Astrocyte (in vitro differentiated cells and primary cell): Measurements from ENCODE around the gene BEST2. TPM values are rescaled to one million over a fixed set of nuclear protein-coding genes. Genes with fewer than 3 reads are reported as not detected.

Source experiments
- DNase-seq: peaks from one replicate; pipeline ENCODE4 v3.0.0-alpha.2; 2010; ENCODE audit warnings: low read depth
- FAIRE-seq: peaks from 2 replicates; lab custom pipeline; 2011; peaks lifted over from hg19 to GRCh38; lab: Jason Lieb, UNC
- H2AFZ ChIP-seq: 2 replicates; pipeline ENCODE4 v1.6.0; 2012; ENCODE audit warnings: low read depth, low read length, inconsistent platforms
- H3K27ac ChIP-seq: 2 replicates; pipeline ENCODE4 v1.5.1; 2011; ENCODE audit warnings: low read depth, low read length, inconsistent platforms
- H3K27me3 ChIP-seq: 2 replicates; pipeline ENCODE4 v1.6.0; 2011; ENCODE audit warnings: low read length, inconsistent platforms; ENCODE audit not compliant: insufficient read depth
- H3K36me3 ChIP-seq: 2 replicates; pipeline ENCODE4 v1.5.1; 2011; ENCODE audit warnings: low read length, inconsistent platforms; ENCODE audit not compliant: insufficient read depth
- H3K4me1 ChIP-seq: 2 replicates; pipeline ENCODE4 v1.5.1; 2011; ENCODE audit warnings: low read length, inconsistent platforms; ENCODE audit not compliant: insufficient read depth
- H3K4me2 ChIP-seq: 2 replicates; pipeline ENCODE4 v1.6.0; 2012; ENCODE audit warnings: low read length, inconsistent platforms
- H3K4me3 ChIP-seq: 2 replicates; pipeline ENCODE4 v1.5.1; 2011; ENCODE audit warnings: low read depth, mild to moderate bottlenecking, low read length, inconsistent platforms; ENCODE audit not compliant: insufficient read depth
- H3K79me2 ChIP-seq: 2 replicates; pipeline ENCODE4 v1.6.0; 2012; ENCODE audit warnings: mild to moderate bottlenecking, low read length, inconsistent platforms; ENCODE audit not compliant: insufficient read depth
- H3K9ac ChIP-seq: 2 replicates; pipeline ENCODE4 v1.6.0; 2012; ENCODE audit warnings: mild to moderate bottlenecking, low read length, inconsistent platforms
- H3K9me3 ChIP-seq: 2 replicates; pipeline ENCODE4 v1.5.1; 2012; ENCODE audit warnings: low read depth, mild to moderate bottlenecking, low read length, inconsistent platforms; ENCODE audit not compliant: insufficient read depth
- H4K20me1 ChIP-seq: 2 replicates; pipeline ENCODE4 v1.6.0; 2012; ENCODE audit warnings: low read length, inconsistent platforms; ENCODE audit not compliant: insufficient read depth
- H3K27ac Mint-ChIP-seq: one replicate; pipeline ENCODE4 v1.8.0; 2021; ENCODE audit warnings: mild to moderate bottlenecking, mixed read lengths; ENCODE audit not compliant: unreplicated experiment
- H3K27me3 Mint-ChIP-seq: one replicate; pipeline ENCODE4 v1.8.0; 2021; ENCODE audit warnings: low read depth, mixed read lengths; ENCODE audit not compliant: unreplicated experiment
- H3K36me3 Mint-ChIP-seq: one replicate; pipeline ENCODE4 v1.8.0; 2021; ENCODE audit warnings: low read depth, mixed read lengths; ENCODE audit not compliant: unreplicated experiment
- H3K4me1 Mint-ChIP-seq: one replicate; pipeline ENCODE4 v1.8.0; 2021; ENCODE audit warnings: low read depth, mixed read lengths; ENCODE audit not compliant: unreplicated experiment
- H3K4me3 Mint-ChIP-seq: one replicate; pipeline ENCODE4 v1.8.0; 2021; ENCODE audit warnings: mild to moderate bottlenecking, moderate library complexity, mixed read lengths; ENCODE audit not compliant: unreplicated experiment
- H3K9me3 Mint-ChIP-seq: one replicate; pipeline ENCODE4 v1.8.0; 2021; ENCODE audit warnings: mild to moderate bottlenecking, mixed read lengths; ENCODE audit not compliant: unreplicated experiment
- EZH2 ChIP-seq: IDR thresholded peaks from 2 replicates; pipeline ENCODE4 v1.6.1; 2012; ENCODE audit warnings: mild to moderate bottlenecking, low read length, inconsistent platforms; ENCODE audit not compliant: insufficient read depth
- total RNA-seq: library from RNA; stranded (reverse); gene quantifications from 2 replicates; pipeline ENCODE4 v1.2.1, GENCODE V29; 2021
- TF ChIP-seq, protein P1 (sequence below): IDR thresholded peaks from 2 replicates; pipeline ENCODE4 v1.5.1; 2011; ENCODE audit warnings: low read depth, mild to moderate bottlenecking, inconsistent platforms, low read length, moderate library complexity; ENCODE audit not compliant: insufficient read depth

BEST2 gene
- total RNA-seq, 1 donor from 2014 or later, result not detected

DNA sequence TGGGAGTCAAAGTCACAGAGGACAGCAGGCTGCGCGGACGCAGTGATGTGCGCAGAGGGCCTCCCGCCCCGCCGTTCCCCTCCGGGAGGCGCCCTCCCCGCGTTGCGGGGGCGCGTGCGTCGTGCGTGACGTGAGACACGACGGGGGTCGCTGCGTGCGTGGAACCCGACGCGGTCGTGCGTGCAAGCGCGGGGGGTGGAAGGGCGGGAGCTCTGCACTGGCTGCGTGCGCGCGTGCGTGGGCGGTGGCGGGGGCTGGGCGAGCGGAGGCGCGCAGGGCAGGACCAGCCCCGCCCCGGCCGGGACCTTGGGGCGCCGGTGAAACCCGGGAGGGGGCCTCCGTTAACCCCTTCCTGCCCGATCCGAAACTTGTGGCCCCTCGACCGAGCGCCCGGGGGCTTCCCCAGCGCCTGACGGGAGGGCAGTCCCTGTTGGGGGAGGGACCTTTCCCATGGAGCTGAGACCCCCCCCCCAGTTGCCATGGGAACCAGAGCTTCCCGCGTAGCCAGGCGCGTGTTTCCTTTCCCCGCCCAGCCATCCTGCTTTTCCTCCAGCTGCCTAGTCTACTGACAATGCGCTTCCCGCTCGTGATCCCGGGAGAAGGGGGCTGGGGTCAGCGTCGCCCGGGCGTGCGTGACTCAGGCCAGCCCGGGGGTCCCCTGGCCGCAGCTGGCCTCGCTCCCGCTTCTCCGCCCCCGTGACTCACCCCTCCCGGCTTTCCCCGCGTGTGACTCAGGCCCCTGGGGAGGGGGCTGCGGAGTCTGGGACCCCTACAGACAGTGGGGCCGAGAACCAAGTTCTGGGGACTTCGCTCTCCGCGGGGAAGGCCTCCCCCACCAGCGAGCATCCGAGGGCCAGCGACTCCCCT, 31.1 kb downstream of the BEST2 start:
- Mint-ChIP-seq H3K36me3 (no peaks in the 10 kb centered on the region), H3K9me3 (no peaks in the 10 kb centered on the region), H3K27ac (peak overlapping the region; percentile 94), H3K4me3 (peak overlapping the region; percentile 76), H3K27me3 (no peaks in the 10 kb centered on the region), H3K4me1 (peaks cover 21% of the 10 kb centered on the region)
- Histone ChIP-seq H3K36me3 (no peaks in the 10 kb centered on the region), H4K20me1 (no peaks in the 10 kb centered on the region), H3K4me3 (peak overlapping the region; percentile 59), H3K79me2 (no peaks in the 10 kb centered on the region), H3K27ac (peak overlapping the region; percentile 81), H3K9ac (peak overlapping the region; percentile 83), H3K4me1 (peaks cover 56% of the 10 kb centered on the region), H3K4me2 (peak overlapping the region; percentile 94), H3K9me3 (no peaks in the 10 kb centered on the region), H2AFZ (peak overlapping the region; percentile 79), H3K27me3 (no peaks in the 10 kb centered on the region)
- TF ChIP-seq, protein P1, sequence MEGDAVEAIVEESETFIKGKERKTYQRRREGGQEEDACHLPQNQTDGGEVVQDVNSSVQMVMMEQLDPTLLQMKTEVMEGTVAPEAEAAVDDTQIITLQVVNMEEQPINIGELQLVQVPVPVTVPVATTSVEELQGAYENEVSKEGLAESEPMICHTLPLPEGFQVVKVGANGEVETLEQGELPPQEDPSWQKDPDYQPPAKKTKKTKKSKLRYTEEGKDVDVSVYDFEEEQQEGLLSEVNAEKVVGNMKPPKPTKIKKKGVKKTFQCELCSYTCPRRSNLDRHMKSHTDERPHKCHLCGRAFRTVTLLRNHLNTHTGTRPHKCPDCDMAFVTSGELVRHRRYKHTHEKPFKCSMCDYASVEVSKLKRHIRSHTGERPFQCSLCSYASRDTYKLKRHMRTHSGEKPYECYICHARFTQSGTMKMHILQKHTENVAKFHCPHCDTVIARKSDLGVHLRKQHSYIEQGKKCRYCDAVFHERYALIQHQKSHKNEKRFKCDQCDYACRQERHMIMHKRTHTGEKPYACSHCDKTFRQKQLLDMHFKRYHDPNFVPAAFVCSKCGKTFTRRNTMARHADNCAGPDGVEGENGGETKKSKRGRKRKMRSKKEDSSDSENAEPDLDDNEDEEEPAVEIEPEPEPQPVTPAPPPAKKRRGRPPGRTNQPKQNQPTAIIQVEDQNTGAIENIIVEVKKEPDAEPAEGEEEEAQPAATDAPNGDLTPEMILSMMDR, result no peak
- no peak for TF ChIP-seq EZH2
- no peak for FAIRE-seq
- DNase-seq, result peak; percentile 74

DNA sequence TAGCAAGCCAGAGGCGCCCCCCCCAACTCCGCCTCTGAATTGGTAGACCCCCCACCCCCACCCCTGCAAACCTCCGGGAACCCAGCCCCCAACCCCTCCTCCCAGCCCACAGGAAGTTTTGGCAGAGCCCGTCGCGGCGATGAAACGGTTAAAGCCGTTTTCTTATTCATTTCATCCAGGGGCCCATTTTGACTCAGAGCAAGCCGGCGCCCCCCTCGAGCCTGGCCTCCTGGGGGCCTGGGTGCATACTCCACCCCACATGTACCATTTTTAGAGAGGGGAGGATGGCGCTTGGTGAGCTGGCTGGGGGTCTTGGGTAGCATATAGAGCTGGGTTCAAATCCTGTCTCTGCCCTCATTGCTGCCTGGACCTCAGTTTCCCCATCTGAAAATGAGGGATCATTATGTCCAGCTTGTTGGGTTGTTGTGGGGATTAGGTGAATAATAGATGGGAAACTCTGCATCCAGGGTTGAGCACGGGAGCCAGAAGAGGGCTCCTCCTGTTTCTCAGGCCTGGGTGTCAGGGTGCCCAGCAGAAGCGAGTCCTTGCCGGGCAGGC, 31.8 kb downstream of the BEST2 start:
- peaks cover 25% of the 10 kb centered on the region for H3K4me1 Mint-ChIP-seq
- Histone ChIP-seq H3K9me3 (no peaks in the 10 kb centered on the region), H3K36me3 (no peaks in the 10 kb centered on the region), H3K4me2 (peak overlapping the region; percentile 94), H3K27me3 (no peaks in the 10 kb centered on the region), H2AFZ (peak overlapping the region; percentile 56), H3K27ac (peak overlapping the region; percentile 81), H3K9ac (peak overlapping the region; percentile 83), H3K79me2 (no peaks in the 10 kb centered on the region), H3K4me1 (peaks cover 57% of the 10 kb centered on the region), H4K20me1 (no peaks in the 10 kb centered on the region), H3K4me3 (no peak overlapping the region)
- no peak for FAIRE-seq
- H3K4me3 Mint-ChIP-seq, result peak overlapping the region; percentile 73
- no peaks in the 10 kb centered on the region for H3K9me3 Mint-ChIP-seq
- H3K27me3 Mint-ChIP-seq, result no peaks in the 10 kb centered on the region
- DNase-seq, result no peak
- no peaks in the 10 kb centered on the region for H3K36me3 Mint-ChIP-seq
- TF ChIP-seq, protein P1, result no peak
- TF ChIP-seq EZH2, result no peak
- peak overlapping the region; percentile 92 for H3K27ac Mint-ChIP-seq
